ENCODE results near the gene ATP11B.
"Not testable (repeated sequence)": the region's sequence is repeated elsewhere in the genome, so short reads cannot be mapped to it uniquely, and the experiment has no call there.

Gene ATP11B

DNA sequence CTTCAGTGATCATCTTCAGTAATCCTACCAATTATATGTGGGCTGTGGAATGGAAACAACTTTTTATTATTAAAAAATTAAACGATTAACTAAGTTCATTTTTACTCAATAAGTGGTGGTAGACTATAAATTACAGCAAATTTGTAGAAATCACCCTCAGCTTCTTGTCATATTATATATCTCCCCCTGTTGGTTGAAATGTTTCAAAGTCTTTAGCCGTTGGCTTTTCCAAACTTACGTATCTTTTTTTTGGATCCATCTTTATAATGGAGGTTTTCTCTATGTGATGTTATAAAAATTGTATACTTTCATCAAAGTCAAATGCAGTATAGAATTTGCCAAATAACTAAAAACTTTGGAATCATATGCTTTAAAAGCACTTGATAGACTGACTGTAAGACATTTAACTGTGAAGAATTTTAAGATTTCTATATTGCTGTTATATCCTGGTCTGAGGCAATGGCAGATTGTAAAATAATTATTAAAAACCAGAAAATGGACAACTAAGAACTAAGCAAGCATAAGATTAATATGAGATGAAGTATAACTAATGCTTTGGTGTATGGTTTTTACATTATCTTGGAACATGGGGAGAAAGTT lies 44.7 kb downstream of the ATP11B start:
- Histone ChIP-seq H3K9me3 (ENCODE audit: control insufficient read depth, insufficient read depth, low read depth, low read length) (no peaks in the 10 kb centered on the region), H3K4me1 (ENCODE audit: control insufficient read depth, insufficient read depth, low read length) (no peaks in the 10 kb centered on the region), H3K4me3 (ENCODE audit: low read depth, low read length) (no peak overlapping the region), H3K27me3 (ENCODE audit: control insufficient read depth, insufficient read depth, low read length) (no peaks in the 10 kb centered on the region), H3K9ac (ENCODE audit: low read length) (no peak overlapping the region), H3K27ac (ENCODE audit: low read depth, low read length) (no peak overlapping the region), H3K36me3 (ENCODE audit: control insufficient read depth, insufficient read depth, low read length) (peaks cover 4% of the 10 kb centered on the region)

GRCh38 chr3:182843478-182843877 lies 50.2 kb downstream of the ATP11B start:
- Histone ChIP-seq H3K36me3 (ENCODE audit: control insufficient read depth, insufficient read depth, low read length) (peaks cover 9% of the 10 kb centered on the region), H3K9ac (ENCODE audit: low read length) (no peak overlapping the region), H3K27ac (ENCODE audit: low read depth, low read length) (no peak overlapping the region), H3K9me3 (ENCODE audit: control insufficient read depth, insufficient read depth, low read depth, low read length) (no peaks in the 10 kb centered on the region), H3K27me3 (ENCODE audit: control insufficient read depth, insufficient read depth, low read length) (no peaks in the 10 kb centered on the region), H3K4me1 (ENCODE audit: control insufficient read depth, insufficient read depth, low read length) (no peaks in the 10 kb centered on the region), H3K4me3 (ENCODE audit: low read depth, low read length) (no peak overlapping the region)

- no peaks in the 10 kb centered on the region for H3K4me1 ChIP-seq (ENCODE audit: control insufficient read depth, insufficient read depth, low read length)
- no peaks in the 10 kb centered on the region for H3K9me3 ChIP-seq (ENCODE audit: control insufficient read depth, insufficient read depth, low read depth, low read length)
- H3K9ac ChIP-seq (ENCODE audit: low read length): no peak overlapping the region
- H3K4me3 ChIP-seq (ENCODE audit: low read depth, low read length): no peak overlapping the region
- 0 out of 2 replicates have a peak, but pooled peaks cover 5% of the 10 kb centered on the region for H3K36me3 ChIP-seq (ENCODE audit: control insufficient read depth, insufficient read depth, low read length)
- H3K27me3 ChIP-seq (ENCODE audit: control insufficient read depth, insufficient read depth, low read length): no peaks in the 10 kb centered on the region
- no peak overlapping the region for H3K27ac ChIP-seq (ENCODE audit: low read depth, low read length)
Observed at GRCh38 chr3:182848906-182849305, 55.6 kb downstream of the ATP11B start.

DNA sequence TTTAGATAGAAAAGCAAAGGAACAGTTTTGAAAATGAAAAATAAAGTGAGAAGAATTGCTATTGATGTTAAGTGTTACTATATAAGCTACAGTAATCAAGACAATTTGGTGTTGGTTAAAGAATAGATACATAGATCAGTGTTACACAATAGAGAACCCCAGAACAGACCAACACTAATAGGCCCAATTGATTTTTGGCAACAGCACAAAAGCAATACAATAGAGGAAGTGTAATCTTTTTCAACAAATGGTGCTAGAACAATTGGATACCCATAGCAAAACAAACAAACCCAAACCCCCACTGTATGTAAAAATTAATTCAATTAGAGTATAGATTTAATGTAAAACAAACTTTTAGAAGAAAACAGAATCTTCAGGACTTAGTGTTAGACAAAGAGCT lies 61.8 kb downstream of the ATP11B start:
- Histone ChIP-seq H3K4me3 (ENCODE audit: low read depth, low read length) (no peak overlapping the region), H3K9me3 (ENCODE audit: control insufficient read depth, insufficient read depth, low read depth, low read length) (no peaks in the 10 kb centered on the region), H3K27me3 (ENCODE audit: control insufficient read depth, insufficient read depth, low read length) (no peaks in the 10 kb centered on the region), H3K36me3 (ENCODE audit: control insufficient read depth, insufficient read depth, low read length) (no peaks in the 10 kb centered on the region), H3K4me1 (ENCODE audit: control insufficient read depth, insufficient read depth, low read length) (no peaks in the 10 kb centered on the region), H3K27ac (ENCODE audit: low read depth, low read length) (no peak overlapping the region), H3K9ac (ENCODE audit: low read length) (no peak overlapping the region)

DNA sequence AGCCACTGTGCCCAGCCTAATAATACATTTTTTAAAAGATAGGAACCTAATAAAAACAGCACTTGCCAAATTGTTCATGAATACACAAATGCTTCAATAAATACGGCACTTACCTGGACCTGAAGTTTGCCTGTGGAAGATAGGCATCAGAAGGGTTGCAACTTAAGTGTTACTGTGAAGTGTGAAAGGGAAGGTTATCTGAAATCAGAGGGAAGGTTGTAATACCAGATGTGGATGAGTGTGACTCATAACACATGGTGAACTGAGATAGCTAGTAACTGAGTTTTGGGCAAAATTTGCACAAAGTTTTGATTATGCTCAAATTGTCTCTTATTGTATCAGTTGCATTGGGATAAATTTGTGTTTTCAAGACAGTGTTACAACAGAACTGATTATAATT lies 68.0 kb downstream of the ATP11B start:
- Histone ChIP-seq H3K36me3 (ENCODE audit: control insufficient read depth, insufficient read depth, low read length) (no peaks in the 10 kb centered on the region), H3K9ac (ENCODE audit: low read length) (no peak overlapping the region), H3K27me3 (ENCODE audit: control insufficient read depth, insufficient read depth, low read length) (no peaks in the 10 kb centered on the region), H3K9me3 (ENCODE audit: control insufficient read depth, insufficient read depth, low read depth, low read length) (no peaks in the 10 kb centered on the region), H3K4me1 (ENCODE audit: control insufficient read depth, insufficient read depth, low read length) (no peaks in the 10 kb centered on the region), H3K4me3 (ENCODE audit: low read depth, low read length) (no peak overlapping the region), H3K27ac (ENCODE audit: low read depth, low read length) (no peak overlapping the region)

DNA sequence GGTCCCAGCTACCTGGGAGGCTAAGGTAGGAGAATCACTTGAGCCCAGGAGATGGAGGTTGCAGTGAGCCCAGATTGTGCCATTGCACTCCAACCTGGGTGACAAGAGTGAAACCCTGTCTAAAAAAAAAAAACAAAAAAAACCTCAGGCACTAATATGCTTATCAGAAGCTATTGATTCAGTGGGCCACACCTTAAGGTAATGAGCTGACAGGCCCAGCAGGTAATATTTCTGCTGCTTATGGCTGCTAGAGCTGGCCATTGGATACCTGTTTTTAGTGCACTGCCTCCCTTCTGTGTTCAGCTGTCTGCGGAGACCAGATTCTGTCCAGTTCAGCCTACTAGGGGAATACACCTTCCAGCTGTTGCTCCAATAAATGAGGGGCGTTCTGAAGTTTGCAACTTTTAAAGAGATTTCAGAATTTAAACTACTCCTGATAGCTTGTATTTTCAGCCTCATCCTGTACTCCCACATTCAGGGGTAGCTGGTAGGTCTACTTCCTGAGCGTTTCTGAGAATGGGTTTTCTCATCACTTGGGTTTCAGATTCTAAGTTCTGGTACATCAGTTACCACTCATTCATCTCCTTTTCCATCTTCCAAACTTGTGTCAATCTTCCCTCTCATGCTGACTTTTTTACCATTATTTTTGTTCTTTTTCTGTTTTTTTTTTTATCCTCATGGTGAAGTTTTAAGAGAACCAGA lies 69.0 kb downstream of the ATP11B start:
- Histone ChIP-seq H3K27me3 (ENCODE audit: control insufficient read depth, insufficient read depth, low read length) (no peaks in the 10 kb centered on the region), H3K27ac (ENCODE audit: low read depth, low read length) (no peak overlapping the region), H3K9me3 (ENCODE audit: control insufficient read depth, insufficient read depth, low read depth, low read length) (no peaks in the 10 kb centered on the region), H3K36me3 (ENCODE audit: control insufficient read depth, insufficient read depth, low read length) (no peaks in the 10 kb centered on the region), H3K4me1 (ENCODE audit: control insufficient read depth, insufficient read depth, low read length) (no peaks in the 10 kb centered on the region), H3K4me3 (ENCODE audit: low read depth, low read length) (no peak overlapping the region), H3K9ac (ENCODE audit: low read length) (no peak overlapping the region)

DNA sequence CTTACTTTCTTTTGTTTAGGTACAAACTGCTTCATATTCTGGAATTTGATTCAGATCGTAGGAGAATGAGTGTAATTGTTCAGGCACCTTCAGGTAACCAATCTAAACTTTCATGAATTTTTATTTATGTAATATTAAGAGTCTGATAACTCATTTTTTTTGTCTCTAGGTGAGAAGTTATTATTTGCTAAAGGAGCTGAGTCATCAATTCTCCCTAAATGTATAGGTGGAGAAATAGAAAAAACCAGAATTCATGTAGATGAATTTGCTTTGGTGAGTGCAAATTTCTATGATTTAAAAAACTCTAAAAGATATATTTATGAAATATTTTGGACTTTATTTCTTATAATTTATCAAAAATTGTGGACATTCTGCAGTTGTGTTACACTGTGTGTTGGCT lies 75.8 kb downstream of the ATP11B start:
- Histone ChIP-seq H3K36me3 (ENCODE audit: control insufficient read depth, insufficient read depth, low read length) (peaks cover 19% of the 10 kb centered on the region), H3K4me3 (ENCODE audit: low read depth, low read length) (no peak overlapping the region), H3K27ac (ENCODE audit: low read depth, low read length) (no peak overlapping the region), H3K9ac (ENCODE audit: low read length) (no peak overlapping the region), H3K4me1 (ENCODE audit: control insufficient read depth, insufficient read depth, low read length) (no peaks in the 10 kb centered on the region), H3K27me3 (ENCODE audit: control insufficient read depth, insufficient read depth, low read length) (no peaks in the 10 kb centered on the region), H3K9me3 (ENCODE audit: control insufficient read depth, insufficient read depth, low read depth, low read length) (no peaks in the 10 kb centered on the region)

- not testable (repeated sequence) for H3K27ac ChIP-seq (ENCODE audit: low read depth, low read length); H3K4me3 ChIP-seq (ENCODE audit: low read depth, low read length)
- H3K36me3 ChIP-seq (ENCODE audit: control insufficient read depth, insufficient read depth, low read length): peaks cover 22% of the 10 kb centered on the region
Observed at GRCh38 chr3:182870917-182871316, 77.6 kb downstream of the ATP11B start.

DNA sequence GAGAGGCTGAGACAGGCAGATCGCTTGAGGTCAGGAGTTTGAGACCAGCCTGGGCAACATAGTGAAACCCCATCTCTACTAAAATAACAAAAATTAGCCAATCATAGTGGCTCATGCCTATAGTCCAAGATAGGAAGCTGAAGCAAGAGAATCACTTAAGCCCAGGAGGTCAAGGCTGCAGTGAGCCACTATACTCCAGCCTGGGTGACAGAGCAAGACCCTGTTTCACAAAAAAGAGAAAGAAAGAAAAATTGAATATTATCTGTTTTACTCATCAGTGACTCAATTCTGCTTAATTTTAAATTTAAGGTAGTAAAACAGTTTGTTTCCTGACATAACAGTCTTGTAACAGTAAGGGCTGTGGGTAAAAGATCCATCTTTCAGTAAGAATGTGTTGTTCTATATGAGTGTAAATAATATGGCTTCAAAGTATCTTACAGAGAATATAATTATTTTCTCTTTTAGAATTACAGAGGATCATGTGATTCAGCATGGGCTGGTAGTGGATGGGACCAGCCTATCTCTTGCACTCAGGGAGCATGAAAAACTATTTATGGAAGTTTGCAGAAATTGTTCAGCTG lies 85.8 kb downstream of the ATP11B start:
- Histone ChIP-seq H3K9ac (ENCODE audit: low read length) (no peak overlapping the region), H3K27me3 (ENCODE audit: control insufficient read depth, insufficient read depth, low read length) (no peaks in the 10 kb centered on the region), H3K4me1 (ENCODE audit: control insufficient read depth, insufficient read depth, low read length) (no peaks in the 10 kb centered on the region; the same call in 1 of the 2 replicates), H3K36me3 (ENCODE audit: control insufficient read depth, insufficient read depth, low read length) (peaks cover 5% of the 10 kb centered on the region), H3K4me3 (ENCODE audit: low read depth, low read length) (no peak overlapping the region), H3K27ac (ENCODE audit: low read depth, low read length) (no peak overlapping the region), H3K9me3 (ENCODE audit: control insufficient read depth, insufficient read depth, low read depth, low read length) (no peaks in the 10 kb centered on the region)

More at GRCh38 chr3:182870917-182871316, 77.6 kb downstream of the ATP11B start:
- H3K27me3 ChIP-seq (ENCODE audit: control insufficient read depth, insufficient read depth, low read length); H3K9ac ChIP-seq (ENCODE audit: low read length); H3K4me1 ChIP-seq (ENCODE audit: control insufficient read depth, insufficient read depth, low read length); H3K9me3 ChIP-seq (ENCODE audit: control insufficient read depth, insufficient read depth, low read depth, low read length): not testable (repeated sequence)

GRCh38 chr3:182886497-182886896 lies 93.2 kb downstream of the ATP11B start:
- H3K9ac ChIP-seq (ENCODE audit: low read length): no peak overlapping the region
- H3K36me3 ChIP-seq (ENCODE audit: control insufficient read depth, insufficient read depth, low read length): peaks cover 5% of the 10 kb centered on the region; the same call in 1 of the 2 replicates
- H3K4me3 ChIP-seq (ENCODE audit: low read depth, low read length): no peak overlapping the region
- H3K27ac ChIP-seq (ENCODE audit: low read depth, low read length): no peak overlapping the region
- no peaks in the 10 kb centered on the region for H3K9me3 ChIP-seq (ENCODE audit: control insufficient read depth, insufficient read depth, low read depth, low read length)
- H3K27me3 ChIP-seq (ENCODE audit: control insufficient read depth, insufficient read depth, low read length): no peaks in the 10 kb centered on the region
- no peaks in the 10 kb centered on the region; the same call in 1 of the 2 replicates for H3K4me1 ChIP-seq (ENCODE audit: control insufficient read depth, insufficient read depth, low read length)

DNA sequence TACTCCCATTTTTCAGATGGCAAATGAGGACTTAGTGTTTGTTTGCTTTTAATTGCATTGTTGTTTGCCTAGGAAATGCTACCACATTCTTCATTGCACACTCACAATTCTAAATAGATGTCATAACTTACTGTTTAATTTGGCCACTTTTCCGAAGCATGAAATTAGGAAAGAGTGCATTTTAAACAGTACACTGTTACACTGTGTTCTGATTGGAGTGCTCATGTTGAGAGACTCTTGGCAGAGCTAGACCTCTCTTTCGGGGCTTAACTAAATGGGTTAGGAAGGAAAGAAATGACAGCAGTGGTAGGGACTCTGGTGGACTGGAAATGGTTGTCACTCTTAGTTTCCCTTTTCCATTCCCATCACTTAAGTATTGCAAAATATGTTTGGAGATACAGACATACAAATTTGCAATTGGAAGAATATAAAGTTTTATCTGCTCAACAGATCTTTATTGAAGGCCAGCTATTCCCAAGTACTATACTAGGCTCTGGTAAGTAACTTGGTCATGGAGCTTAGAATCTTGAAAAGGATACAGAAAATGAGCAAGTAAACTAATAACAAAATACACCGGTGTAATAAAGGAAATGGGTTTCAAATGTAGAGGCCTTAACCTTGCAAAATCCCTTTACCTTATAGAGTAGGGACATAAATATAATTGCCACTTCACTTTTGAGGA lies 96.8 kb downstream of the ATP11B start:
- no peaks in the 10 kb centered on the region for H3K4me1 ChIP-seq (ENCODE audit: control insufficient read depth, insufficient read depth, low read length)
- no peaks in the 10 kb centered on the region for H3K9me3 ChIP-seq (ENCODE audit: control insufficient read depth, insufficient read depth, low read depth, low read length)
- no peaks in the 10 kb centered on the region for H3K27me3 ChIP-seq (ENCODE audit: control insufficient read depth, insufficient read depth, low read length)
- H3K27ac ChIP-seq (ENCODE audit: low read depth, low read length): no peak overlapping the region
- 0 out of 2 replicates have a peak, but pooled peaks cover 2% of the 10 kb centered on the region for H3K36me3 ChIP-seq (ENCODE audit: control insufficient read depth, insufficient read depth, low read length)
- H3K9ac ChIP-seq (ENCODE audit: low read length): no peak overlapping the region
- no peak overlapping the region for H3K4me3 ChIP-seq (ENCODE audit: low read depth, low read length)

All from HUES6 (cell line).